Cardiac muscle cell (in vitro differentiated cells and primary cell): Measurements from ENCODE around the gene BSG. TPM values are rescaled to one million over a fixed set of nuclear protein-coding genes. Genes with fewer than 3 reads are reported as not detected.

ENCODE experiments used
- DNase-seq, 2 donors: peaks; one replicate each; pipeline versions ENCODE4 v3.0.0 to v3.0.0-alpha.2; 2010 to 2017; ENCODE audit warnings: low read depth in 1 of 2, low spot score in 1 of 2
- H3K27ac ChIP-seq: fragments of 200-600 bp; sonication (generic); 2 replicates; pipeline ENCODE4 v1.5.1; 2016
- H3K27me3 ChIP-seq: fragments of 200-600 bp; sonication (generic); 2 replicates; pipeline ENCODE4 v1.6.0; 2016; ENCODE audit warnings: control low read depth
- H3K36me3 ChIP-seq: fragments of 200-600 bp; sonication (generic); 2 replicates; pipeline ENCODE4 v1.5.1; 2016; ENCODE audit warnings: control low read depth
- H3K4me1 ChIP-seq: fragments of 200-600 bp; sonication (generic); 2 replicates; pipeline ENCODE4 v1.8.1; 2017; ENCODE audit warnings: low read depth, mild to moderate bottlenecking, mixed run types
- H3K4me3 ChIP-seq: fragments of 200-600 bp; sonication (generic); 2 replicates; pipeline ENCODE4 v1.5.1; 2016; ENCODE audit warnings: mild to moderate bottlenecking
- H3K9me3 ChIP-seq: fragments of 200-600 bp; sonication (generic); 2 replicates; pipeline ENCODE4 v1.5.1; 2017; ENCODE audit warnings: low read depth, mild to moderate bottlenecking, control low read depth
- polyA plus RNA-seq: library from polyadenylated mRNA; unstranded; fragments of >200 nt; fragmentation: Nextera tagmentation; extraction: Ambion mirVana; gene quantifications from 2 replicates; pipeline ENCODE4 v1.2.1, GENCODE V29; 2016
- total RNA-seq: library from RNA; depleted of rRNA; stranded (reverse); fragments of >200 nt; gene quantifications from 2 replicates; pipeline ENCODE4 v1.2.3, GENCODE V29; 2016
- TF ChIP-seq, protein P1 (sequence below): IDR thresholded peaks from 2 replicates; pipeline ENCODE4 v1.5.1; 2012; ENCODE audit warnings: low read depth, mild to moderate bottlenecking, low read length

BSG gene
- total and polyA plus RNA-seq, 2 experiments from 2014 or later, result 826 to 1,204 TPM

DNA sequence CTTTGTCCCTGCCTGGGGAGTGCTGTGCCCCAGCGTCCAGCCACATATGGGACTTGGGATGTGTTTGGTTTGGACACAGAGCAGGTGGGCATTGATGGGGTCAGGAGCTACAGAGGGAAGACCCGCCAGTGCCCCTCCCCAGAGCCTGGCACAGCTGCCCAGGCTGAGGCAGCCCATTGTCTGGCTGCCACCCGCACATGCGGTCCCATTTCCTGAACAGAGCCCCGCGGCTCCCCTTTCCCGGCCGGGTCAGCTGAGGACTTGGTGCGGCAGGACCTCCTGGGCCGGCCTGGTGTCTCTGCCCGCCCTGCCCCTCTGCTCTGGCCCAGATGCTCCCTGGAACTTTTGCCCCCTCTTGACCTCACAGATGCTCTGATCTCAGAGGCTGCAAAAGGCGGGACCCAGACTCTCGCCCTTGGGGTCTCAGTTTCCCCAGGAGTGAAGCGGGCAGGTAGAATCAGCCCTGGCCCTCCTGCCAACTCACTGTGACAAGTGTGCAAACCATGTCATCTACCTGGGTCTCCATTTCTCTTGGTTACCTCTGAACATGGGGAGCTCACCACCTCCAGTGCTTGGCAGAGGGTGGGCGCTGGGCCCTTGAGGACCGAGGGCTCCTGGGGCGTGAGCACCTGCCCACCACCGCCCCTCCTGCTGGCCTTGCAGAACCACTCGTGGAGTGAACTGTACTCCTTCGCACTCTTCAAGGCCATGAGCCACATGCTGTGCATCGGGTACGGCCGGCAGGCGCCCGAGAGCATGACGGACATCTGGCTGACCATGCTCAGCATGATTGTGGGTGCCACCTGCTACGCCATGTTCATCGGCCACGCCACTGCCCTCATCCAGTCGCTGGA lies 35.1 kb downstream of the BSG start:
- TF ChIP-seq, protein P1, sequence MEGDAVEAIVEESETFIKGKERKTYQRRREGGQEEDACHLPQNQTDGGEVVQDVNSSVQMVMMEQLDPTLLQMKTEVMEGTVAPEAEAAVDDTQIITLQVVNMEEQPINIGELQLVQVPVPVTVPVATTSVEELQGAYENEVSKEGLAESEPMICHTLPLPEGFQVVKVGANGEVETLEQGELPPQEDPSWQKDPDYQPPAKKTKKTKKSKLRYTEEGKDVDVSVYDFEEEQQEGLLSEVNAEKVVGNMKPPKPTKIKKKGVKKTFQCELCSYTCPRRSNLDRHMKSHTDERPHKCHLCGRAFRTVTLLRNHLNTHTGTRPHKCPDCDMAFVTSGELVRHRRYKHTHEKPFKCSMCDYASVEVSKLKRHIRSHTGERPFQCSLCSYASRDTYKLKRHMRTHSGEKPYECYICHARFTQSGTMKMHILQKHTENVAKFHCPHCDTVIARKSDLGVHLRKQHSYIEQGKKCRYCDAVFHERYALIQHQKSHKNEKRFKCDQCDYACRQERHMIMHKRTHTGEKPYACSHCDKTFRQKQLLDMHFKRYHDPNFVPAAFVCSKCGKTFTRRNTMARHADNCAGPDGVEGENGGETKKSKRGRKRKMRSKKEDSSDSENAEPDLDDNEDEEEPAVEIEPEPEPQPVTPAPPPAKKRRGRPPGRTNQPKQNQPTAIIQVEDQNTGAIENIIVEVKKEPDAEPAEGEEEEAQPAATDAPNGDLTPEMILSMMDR, result no peak

DNA sequence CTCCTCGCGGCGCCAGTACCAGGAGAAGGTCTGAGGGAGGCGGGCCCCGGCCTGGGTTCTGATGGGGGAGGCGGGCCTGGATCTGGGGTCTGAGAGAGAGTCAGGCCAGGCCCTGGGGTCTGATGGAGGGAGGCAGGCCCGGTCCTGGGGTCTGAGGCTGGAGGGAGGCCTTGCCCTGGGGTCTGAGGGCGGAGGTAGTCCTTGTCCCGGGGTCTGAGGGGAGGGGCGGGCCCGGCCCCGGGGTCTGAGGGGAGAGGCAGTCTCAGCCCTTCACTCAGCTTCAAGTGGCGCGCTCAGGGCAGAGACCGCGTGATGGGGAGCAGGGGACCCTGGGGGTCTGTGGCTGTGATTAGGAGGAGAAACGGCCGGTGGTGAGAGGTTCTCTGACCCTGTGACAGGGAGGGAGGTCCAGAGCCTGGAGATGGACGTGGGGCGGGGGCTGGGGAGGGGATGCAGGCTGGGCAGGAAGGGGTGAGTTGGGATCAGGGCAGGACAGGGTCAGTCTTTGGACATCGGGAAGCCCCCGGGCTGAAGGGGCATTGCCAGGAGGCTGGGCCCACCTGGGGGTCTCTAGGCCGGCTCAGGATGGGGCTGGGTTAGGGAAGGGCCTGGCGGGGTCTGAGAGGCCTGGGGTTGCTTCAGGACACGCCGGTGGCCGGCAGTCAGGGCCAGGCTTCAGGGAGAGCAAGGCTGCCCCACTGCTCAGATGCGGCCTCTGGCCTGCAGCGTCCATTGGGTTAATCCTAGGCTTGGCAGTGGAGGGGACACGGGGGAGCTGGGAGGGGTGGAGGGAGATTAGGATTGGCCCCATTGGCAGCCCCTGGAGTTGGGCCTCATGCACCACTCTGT lies 36.0 kb downstream of the BSG start:
- Histone ChIP-seq H3K9me3 (no peaks in the 10 kb centered on the region), H3K4me3 (no peak overlapping the region), H3K27me3 (no peaks in the 10 kb centered on the region), H3K4me1 (no peaks in the 10 kb centered on the region), H3K36me3 (peaks cover 4% of the 10 kb centered on the region), H3K27ac (no peak overlapping the region)
- TF ChIP-seq, protein P1, result no peak
- no peak for DNase-seq

More for the DNA sequence above, 35.1 kb downstream of the BSG start:
- DNase-seq, result no peak
- H3K36me3 ChIP-seq, result no peaks in the 10 kb centered on the region
- no peak overlapping the region for H3K27ac ChIP-seq
- H3K4me1 ChIP-seq, result no peaks in the 10 kb centered on the region
- no peaks in the 10 kb centered on the region for H3K9me3 ChIP-seq
- no peak overlapping the region for H3K4me3 ChIP-seq
- no peaks in the 10 kb centered on the region for H3K27me3 ChIP-seq

DNA sequence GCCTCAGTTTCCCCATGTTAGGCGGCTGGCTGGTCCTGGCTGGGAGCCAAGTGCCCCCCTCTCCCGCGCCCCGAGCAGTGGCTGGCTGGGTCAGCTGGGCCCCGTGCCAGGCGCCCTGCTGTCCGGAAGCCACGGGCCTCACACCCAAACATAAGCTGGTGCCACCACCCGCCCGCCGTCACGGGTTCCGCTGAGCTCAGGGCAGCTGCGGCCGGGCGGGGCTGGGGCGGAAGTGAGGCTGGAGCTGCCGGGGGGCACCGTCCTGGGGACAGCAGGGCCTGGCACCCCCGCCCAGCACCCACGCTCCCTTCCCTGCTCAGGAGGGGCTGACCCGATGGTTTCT lies 36.6 kb downstream of the BSG start:
- H3K9me3 ChIP-seq, result no peaks in the 10 kb centered on the region
- H3K27me3 ChIP-seq, result no peaks in the 10 kb centered on the region

DNA sequence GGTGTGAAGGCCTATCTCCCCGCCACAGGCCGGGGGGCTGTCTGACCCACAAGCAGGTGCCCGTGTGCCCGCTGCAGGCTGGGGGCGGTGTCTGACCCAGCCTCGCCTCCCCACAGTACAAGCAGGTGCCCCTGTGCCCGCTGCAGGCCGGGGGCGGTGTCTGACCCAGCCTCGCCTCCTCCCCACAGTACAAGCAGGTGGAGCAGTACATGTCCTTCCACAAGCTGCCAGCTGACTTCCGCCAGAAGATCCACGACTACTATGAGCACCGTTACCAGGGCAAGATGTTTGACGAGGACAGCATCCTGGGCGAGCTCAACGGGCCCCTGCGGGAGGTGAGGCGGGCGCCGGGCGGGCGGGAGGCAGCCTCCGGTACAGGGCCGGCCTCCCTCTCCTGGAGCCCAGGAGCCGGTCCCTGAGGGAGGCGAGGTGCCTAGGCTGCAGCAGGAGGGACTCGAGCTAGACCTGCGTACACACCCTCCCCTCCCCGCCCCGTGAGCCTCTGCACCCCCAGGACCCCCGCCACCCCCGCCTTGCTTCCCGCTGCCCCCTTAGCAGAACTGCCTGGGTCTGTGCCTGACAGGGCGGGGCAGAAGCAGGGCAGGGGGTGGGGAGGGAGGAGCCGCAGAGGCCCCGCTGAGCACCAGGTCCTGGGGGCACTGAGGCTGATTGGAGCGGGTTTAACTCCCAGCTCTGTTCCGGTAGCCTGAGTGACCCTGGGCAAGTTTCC lies 37.8 kb downstream of the BSG start:
- Histone ChIP-seq H3K4me3 (no peak overlapping the region), H3K27ac (no peak overlapping the region), H3K4me1 (no peaks in the 10 kb centered on the region), H3K36me3 (peaks cover 8% of the 10 kb centered on the region), H3K9me3 (no peaks in the 10 kb centered on the region), H3K27me3 (no peaks in the 10 kb centered on the region)
- DNase-seq, result peak in 1 of 2 donors; percentile 16
- TF ChIP-seq, protein P1, result no peak

More for the DNA sequence above, 36.6 kb downstream of the BSG start:
- TF ChIP-seq, protein P1, result no peak
- Histone ChIP-seq H3K4me3 (no peak overlapping the region), H3K27ac (no peak overlapping the region), H3K36me3 (peaks cover 4% of the 10 kb centered on the region), H3K4me1 (no peaks in the 10 kb centered on the region)
- no peak for DNase-seq

DNA sequence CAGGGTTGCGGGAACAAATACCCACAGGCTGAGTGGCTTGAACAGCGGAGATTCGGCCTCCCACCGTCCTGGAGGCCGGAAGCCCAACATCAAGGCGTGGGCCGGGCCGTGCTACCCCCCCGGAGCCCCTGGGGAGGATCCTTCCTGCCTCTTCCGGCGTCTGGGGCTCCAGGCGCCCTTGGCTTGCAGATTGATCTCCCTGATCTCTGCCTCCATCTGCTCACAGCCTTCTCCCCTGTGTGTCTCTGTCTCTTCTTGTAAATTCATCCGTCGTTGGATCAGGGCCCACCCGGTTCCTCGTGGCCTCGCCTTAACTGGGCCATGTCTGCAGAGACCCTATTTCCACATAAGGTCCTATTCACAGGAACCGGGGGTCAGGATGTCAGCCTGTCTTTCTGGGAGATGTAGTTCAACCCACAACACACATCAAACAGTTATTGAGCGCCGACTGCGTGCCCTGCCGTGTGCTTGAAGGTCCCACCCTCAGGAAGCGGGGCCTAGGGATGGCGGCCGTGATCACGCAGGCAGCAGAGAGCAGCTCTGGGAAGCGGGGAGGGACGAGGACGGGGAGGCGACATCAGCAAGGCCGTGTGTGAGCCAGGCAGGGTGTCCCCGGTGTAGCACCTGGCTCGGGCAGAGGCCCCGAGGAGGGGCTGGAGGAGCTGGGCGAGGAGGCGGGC lies 38.5 kb downstream of the BSG start:
- DNase-seq, result peak in 1 of 2 donors; percentile 95
- H3K27me3 ChIP-seq, result no peaks in the 10 kb centered on the region
- H3K4me3 ChIP-seq, result no peak overlapping the region
- TF ChIP-seq, protein P1, result no peak
- H3K36me3 ChIP-seq, result peaks cover 8% of the 10 kb centered on the region
- H3K9me3 ChIP-seq, result no peaks in the 10 kb centered on the region
- H3K27ac ChIP-seq, result no peak overlapping the region
- H3K4me1 ChIP-seq, result no peaks in the 10 kb centered on the region
